Measurements from ENCODE around the gene LTB.
"Not testable (repeated sequence)": the region's sequence is repeated elsewhere in the genome, so short reads cannot be mapped to it uniquely, and the experiment has no call there.

The LTB gene

DNA sequence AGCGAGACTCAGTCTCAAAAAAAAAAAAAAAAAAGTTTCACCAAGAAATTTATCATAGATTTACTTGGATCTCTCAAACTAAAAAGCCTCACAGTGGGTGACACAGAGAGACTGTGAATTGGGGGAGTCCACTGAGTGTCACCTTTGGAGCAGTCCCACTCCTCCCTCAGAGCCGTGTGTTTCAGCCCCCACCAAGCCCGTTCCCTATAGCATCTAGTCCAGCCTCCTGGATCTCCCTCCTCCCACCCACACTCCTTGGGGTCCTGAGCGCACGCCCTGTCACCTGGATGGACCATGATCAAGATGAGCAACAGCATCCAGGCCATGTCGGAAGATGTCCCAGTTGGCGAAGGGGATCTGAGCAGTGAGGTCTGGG is 10.2 kb upstream of the LTB start:
- H3K9me3 ChIP-seq (ENCODE audit: low read length): no peaks in the 10 kb centered on the region
- no peaks in the 10 kb centered on the region for H3F3A ChIP-seq (ENCODE audit: insufficient read depth, low read length)
- no peak overlapping the region for H3K27ac ChIP-seq (ENCODE audit: low read depth, low read length, poor library complexity, severe bottlenecking)
- H3K4me2 ChIP-seq (ENCODE audit: low read length): 0 out of 2 replicates have a peak overlapping the region, but pooled peaks have one; percentile 3
- TF ChIP-seq, protein P1, sequence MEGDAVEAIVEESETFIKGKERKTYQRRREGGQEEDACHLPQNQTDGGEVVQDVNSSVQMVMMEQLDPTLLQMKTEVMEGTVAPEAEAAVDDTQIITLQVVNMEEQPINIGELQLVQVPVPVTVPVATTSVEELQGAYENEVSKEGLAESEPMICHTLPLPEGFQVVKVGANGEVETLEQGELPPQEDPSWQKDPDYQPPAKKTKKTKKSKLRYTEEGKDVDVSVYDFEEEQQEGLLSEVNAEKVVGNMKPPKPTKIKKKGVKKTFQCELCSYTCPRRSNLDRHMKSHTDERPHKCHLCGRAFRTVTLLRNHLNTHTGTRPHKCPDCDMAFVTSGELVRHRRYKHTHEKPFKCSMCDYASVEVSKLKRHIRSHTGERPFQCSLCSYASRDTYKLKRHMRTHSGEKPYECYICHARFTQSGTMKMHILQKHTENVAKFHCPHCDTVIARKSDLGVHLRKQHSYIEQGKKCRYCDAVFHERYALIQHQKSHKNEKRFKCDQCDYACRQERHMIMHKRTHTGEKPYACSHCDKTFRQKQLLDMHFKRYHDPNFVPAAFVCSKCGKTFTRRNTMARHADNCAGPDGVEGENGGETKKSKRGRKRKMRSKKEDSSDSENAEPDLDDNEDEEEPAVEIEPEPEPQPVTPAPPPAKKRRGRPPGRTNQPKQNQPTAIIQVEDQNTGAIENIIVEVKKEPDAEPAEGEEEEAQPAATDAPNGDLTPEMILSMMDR (IDR thresholded peaks at IDR 0.05; ENCODE audit: low read length): no peak
- TF ChIP-seq EZH2 (IDR thresholded peaks at IDR 0.05; ENCODE audit: borderline replicate concordance, low read length): no peak
- H3K9ac ChIP-seq (ENCODE audit: low read length): no peak overlapping the region
- H2AFZ ChIP-seq (ENCODE audit: low read length): peak overlapping the region; percentile 18; the same call in 1 of the 2 replicates
- no peaks in the 10 kb centered on the region for H3K9me2 ChIP-seq (ENCODE audit: low read depth, low read length)
- H3K79me2 ChIP-seq (ENCODE audit: insufficient read depth, low read length): no peaks in the 10 kb centered on the region
- no peaks in the 10 kb centered on the region for H3K27me3 ChIP-seq (ENCODE audit: insufficient read depth, low read length)
- no peaks in the 10 kb centered on the region for H4K20me1 ChIP-seq (ENCODE audit: insufficient read depth, low read length)
- peaks cover 13% of the 10 kb centered on the region for H3K4me1 ChIP-seq (ENCODE audit: insufficient read depth, low read length, severe bottlenecking)
- no peaks in the 10 kb centered on the region for H3K36me3 ChIP-seq (ENCODE audit: insufficient read depth, low read length)
- H3K4me3 ChIP-seq (ENCODE audit: low read depth, low read length, poor library complexity, severe bottlenecking): no peak overlapping the region

DNA sequence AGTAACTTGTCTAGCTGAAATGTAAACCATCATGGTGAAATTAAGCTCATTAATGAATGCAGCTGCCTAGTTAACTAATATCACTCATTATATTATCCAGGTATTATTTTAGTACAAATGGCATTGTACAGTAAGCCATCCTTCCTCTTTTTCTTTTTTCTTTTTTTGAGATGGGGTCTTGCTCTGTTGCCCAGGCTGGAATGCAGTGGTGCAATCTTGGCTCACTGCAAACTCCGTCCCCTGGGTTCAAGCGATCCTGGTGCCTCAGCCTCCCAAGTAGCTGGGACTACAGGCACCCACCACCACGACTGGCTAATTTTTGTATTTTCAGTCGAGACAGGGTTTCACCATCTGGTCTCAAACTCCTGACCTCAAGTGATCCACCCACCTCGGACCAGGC is 8.5 kb upstream of the LTB start:
- H3K27me3 ChIP-seq (ENCODE audit: insufficient read depth, low read length); H3K4me2 ChIP-seq (ENCODE audit: low read length); H3F3A ChIP-seq (ENCODE audit: insufficient read depth, low read length); H3K4me3 ChIP-seq (ENCODE audit: low read depth, low read length, poor library complexity, severe bottlenecking); H3K9me2 ChIP-seq (ENCODE audit: low read depth, low read length); H3K27ac ChIP-seq (ENCODE audit: low read depth, low read length, poor library complexity, severe bottlenecking); H3K79me2 ChIP-seq (ENCODE audit: insufficient read depth, low read length); H4K20me1 ChIP-seq (ENCODE audit: insufficient read depth, low read length); H2AFZ ChIP-seq (ENCODE audit: low read length); H3K9me3 ChIP-seq (ENCODE audit: low read length); H3K9ac ChIP-seq (ENCODE audit: low read length); H3K36me3 ChIP-seq (ENCODE audit: insufficient read depth, low read length): not testable (repeated sequence)
- peaks cover 25% of the 10 kb centered on the region for H3K4me1 ChIP-seq (ENCODE audit: insufficient read depth, low read length, severe bottlenecking)

DNA sequence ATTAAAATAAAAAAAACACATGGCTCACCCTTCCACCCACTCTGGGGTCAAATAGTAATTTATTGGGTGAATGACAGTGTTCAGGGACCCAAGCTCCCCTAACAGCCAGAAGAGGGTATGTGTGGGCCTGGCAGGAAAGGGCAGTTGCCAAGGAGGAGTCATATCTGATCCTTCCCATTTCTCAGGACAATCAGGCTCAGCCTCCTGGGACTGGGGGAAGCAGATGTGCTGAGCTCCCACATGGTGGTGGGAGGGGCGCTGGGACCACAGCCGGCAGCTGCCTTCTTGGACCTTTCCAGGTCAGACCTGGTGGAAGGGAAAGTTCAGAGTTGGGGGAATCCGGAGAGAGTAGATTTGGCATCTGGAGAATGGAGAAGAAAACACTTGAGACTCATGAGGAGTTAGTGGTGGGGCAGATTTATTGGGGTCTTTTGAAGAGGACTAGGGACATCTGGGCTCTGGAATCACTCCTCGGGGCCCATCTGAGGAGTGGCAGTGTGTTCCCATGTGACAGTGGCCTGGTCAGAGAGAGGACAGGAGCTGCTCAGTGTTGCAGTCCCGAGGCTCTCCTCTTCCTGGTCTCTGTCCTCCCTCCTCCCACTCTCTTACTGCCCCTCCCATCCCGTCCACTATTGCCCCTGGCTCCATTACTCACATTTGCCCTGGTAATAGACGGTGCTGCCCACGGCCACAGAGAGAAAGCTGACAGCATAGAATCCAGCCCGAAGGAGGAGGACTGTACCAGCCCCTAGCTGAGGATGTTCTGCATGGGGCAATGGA is 6.8 kb upstream of the LTB start:
- H2AFZ ChIP-seq (ENCODE audit: low read length): no peak overlapping the region
- H4K20me1 ChIP-seq (ENCODE audit: insufficient read depth, low read length): no peaks in the 10 kb centered on the region
- H3K4me3 ChIP-seq (ENCODE audit: low read depth, low read length, poor library complexity, severe bottlenecking): no peak overlapping the region
- no peaks in the 10 kb centered on the region for H3K9me3 ChIP-seq (ENCODE audit: low read length)
- H3K9ac ChIP-seq (ENCODE audit: low read length): no peak overlapping the region
- TF ChIP-seq EZH2 (IDR thresholded peaks at IDR 0.05; ENCODE audit: borderline replicate concordance, low read length): no peak
- TF ChIP-seq, protein P1 (IDR thresholded peaks at IDR 0.05; ENCODE audit: low read length): no peak
- H3K79me2 ChIP-seq (ENCODE audit: insufficient read depth, low read length): no peaks in the 10 kb centered on the region
- no peaks in the 10 kb centered on the region for H3K9me2 ChIP-seq (ENCODE audit: low read depth, low read length)
- H3F3A ChIP-seq (ENCODE audit: insufficient read depth, low read length): no peaks in the 10 kb centered on the region
- peaks cover 42% of the 10 kb centered on the region for H3K4me1 ChIP-seq (ENCODE audit: insufficient read depth, low read length, severe bottlenecking)
- no peak overlapping the region for H3K27ac ChIP-seq (ENCODE audit: low read depth, low read length, poor library complexity, severe bottlenecking)
- no peaks in the 10 kb centered on the region for H3K36me3 ChIP-seq (ENCODE audit: insufficient read depth, low read length)
- H3K4me2 ChIP-seq (ENCODE audit: low read length): no peak overlapping the region
- H3K27me3 ChIP-seq (ENCODE audit: insufficient read depth, low read length): no peaks in the 10 kb centered on the region
